HEK293 (cell line): ENCODE measurements around the gene EGFLAM.
"Not testable (repeated sequence)": the region's sequence is repeated elsewhere in the genome, so short reads cannot be mapped to it uniquely, and the experiment has no call there.

Experiments used
- WT1 ChIP-seq: fragments of 450-650 bp; formaldehyde crosslinking; IDR thresholded peaks from 2 replicates; pipeline ENCODE4 v1.5.1; 2016; ENCODE audit warnings: missing biosample characterization, missing genetic modification characterization
- ZNF174 ChIP-seq: fragments of 450-650 bp; formaldehyde crosslinking; IDR thresholded peaks from 2 replicates; pipeline ENCODE4 v1.5.0; 2017; ENCODE audit warnings: missing biosample characterization, mild to moderate bottlenecking, missing genetic modification characterization
- ZNF223 ChIP-seq: fragments of 450-650 bp; formaldehyde crosslinking; IDR thresholded peaks from 2 replicates; pipeline ENCODE4 v1.5.1; 2016; ENCODE audit warnings: missing biosample characterization, missing genetic modification characterization
- ZNF23 ChIP-seq: fragments of 450-650 bp; formaldehyde crosslinking; IDR thresholded peaks from 2 replicates; pipeline ENCODE4 v1.5.1; 2016; ENCODE audit warnings: missing biosample characterization, missing genetic modification characterization, borderline replicate concordance
- ZNF585B ChIP-seq: fragments of 450-650 bp; formaldehyde crosslinking; IDR thresholded peaks from 2 replicates; pipeline ENCODE4 v1.5.1; 2016; ENCODE audit warnings: missing biosample characterization, missing genetic modification characterization
- ZNF776 ChIP-seq: fragments of 450-650 bp; formaldehyde crosslinking; IDR thresholded peaks from 2 replicates; pipeline ENCODE4 v1.5.0; 2017; ENCODE audit warnings: missing biosample characterization, missing genetic modification characterization, borderline replicate concordance
- ZSCAN30 ChIP-seq: fragments of 450-650 bp; IDR thresholded peaks from 2 replicates; pipeline ENCODE4 v1.5.1; 2018; ENCODE audit warnings: missing biosample characterization, mild to moderate bottlenecking, missing genetic modification characterization, moderate library complexity
- TF ChIP-seq, protein P1 (sequence below): fragments of 450-650 bp; formaldehyde crosslinking; IDR thresholded peaks from 2 replicates; pipeline ENCODE4 v1.5.1; 2016; ENCODE audit warnings: missing biosample characterization, missing genetic modification characterization, borderline replicate concordance
- TF ChIP-seq, protein P2 (sequence below): fragments of 450-650 bp; formaldehyde crosslinking; IDR thresholded peaks from 2 replicates; pipeline ENCODE4 v1.5.1; 2016; ENCODE audit warnings: missing biosample characterization, missing genetic modification characterization
- TF ChIP-seq, protein P3 (sequence below): fragments of 450-650 bp; formaldehyde crosslinking; IDR thresholded peaks from 2 replicates; pipeline ENCODE4 v1.5.1; 2017; ENCODE audit warnings: missing biosample characterization, missing genetic modification characterization
- TF ChIP-seq, protein P4 (sequence below): fragments of 450-650 bp; formaldehyde crosslinking; IDR thresholded peaks from 2 replicates; pipeline ENCODE4 v1.5.1; 2016; ENCODE audit warnings: missing biosample characterization, missing genetic modification characterization
- TF ChIP-seq, protein P5 (sequence below): fragments of 450-650 bp; formaldehyde crosslinking; conservative IDR thresholded peaks from 2 replicates; pipeline ENCODE4 v1.5.1; 2016; ENCODE audit warnings: low read depth, missing biosample characterization, missing genetic modification characterization

DNA sequence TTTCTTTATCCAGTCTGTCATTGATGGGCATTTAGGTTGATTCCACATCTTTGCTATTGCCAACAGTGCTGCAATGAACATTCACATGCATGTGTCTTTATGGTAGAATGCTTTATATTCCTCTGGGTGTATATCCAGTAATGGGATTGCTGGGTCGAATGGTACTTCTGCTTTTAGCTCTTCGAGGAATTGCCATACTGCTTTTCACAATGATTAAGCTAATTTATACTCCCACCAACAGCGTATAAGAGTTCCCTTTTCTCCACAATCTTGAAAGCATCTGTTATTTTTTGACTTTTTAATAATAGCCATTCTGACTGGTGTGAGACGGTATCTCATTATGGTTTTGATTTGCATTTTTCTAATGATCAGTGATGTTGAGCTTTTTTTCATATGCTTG, 74.8 kb downstream of the EGFLAM start:
- TF ChIP-seq, protein P1, sequence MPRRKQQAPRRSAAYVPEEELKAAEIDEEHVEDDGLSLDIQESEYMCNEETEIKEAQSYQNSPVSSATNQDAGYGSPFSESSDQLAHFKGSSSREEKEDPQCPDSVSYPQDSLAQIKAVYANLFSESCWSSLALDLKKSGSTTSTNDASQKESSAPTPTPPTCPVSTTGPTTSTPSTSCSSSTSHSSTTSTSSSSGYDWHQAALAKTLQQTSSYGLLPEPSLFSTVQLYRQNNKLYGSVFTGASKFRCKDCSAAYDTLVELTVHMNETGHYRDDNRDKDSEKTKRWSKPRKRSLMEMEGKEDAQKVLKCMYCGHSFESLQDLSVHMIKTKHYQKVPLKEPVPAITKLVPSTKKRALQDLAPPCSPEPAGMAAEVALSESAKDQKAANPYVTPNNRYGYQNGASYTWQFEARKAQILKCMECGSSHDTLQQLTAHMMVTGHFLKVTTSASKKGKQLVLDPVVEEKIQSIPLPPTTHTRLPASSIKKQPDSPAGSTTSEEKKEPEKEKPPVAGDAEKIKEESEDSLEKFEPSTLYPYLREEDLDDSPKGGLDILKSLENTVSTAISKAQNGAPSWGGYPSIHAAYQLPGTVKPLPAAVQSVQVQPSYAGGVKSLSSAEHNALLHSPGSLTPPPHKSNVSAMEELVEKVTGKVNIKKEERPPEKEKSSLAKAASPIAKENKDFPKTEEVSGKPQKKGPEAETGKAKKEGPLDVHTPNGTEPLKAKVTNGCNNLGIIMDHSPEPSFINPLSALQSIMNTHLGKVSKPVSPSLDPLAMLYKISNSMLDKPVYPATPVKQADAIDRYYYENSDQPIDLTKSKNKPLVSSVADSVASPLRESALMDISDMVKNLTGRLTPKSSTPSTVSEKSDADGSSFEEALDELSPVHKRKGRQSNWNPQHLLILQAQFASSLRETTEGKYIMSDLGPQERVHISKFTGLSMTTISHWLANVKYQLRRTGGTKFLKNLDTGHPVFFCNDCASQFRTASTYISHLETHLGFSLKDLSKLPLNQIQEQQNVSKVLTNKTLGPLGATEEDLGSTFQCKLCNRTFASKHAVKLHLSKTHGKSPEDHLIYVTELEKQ (tag by site-specific recombination), result not testable (repeated sequence)
- TF ChIP-seq, protein P2, sequence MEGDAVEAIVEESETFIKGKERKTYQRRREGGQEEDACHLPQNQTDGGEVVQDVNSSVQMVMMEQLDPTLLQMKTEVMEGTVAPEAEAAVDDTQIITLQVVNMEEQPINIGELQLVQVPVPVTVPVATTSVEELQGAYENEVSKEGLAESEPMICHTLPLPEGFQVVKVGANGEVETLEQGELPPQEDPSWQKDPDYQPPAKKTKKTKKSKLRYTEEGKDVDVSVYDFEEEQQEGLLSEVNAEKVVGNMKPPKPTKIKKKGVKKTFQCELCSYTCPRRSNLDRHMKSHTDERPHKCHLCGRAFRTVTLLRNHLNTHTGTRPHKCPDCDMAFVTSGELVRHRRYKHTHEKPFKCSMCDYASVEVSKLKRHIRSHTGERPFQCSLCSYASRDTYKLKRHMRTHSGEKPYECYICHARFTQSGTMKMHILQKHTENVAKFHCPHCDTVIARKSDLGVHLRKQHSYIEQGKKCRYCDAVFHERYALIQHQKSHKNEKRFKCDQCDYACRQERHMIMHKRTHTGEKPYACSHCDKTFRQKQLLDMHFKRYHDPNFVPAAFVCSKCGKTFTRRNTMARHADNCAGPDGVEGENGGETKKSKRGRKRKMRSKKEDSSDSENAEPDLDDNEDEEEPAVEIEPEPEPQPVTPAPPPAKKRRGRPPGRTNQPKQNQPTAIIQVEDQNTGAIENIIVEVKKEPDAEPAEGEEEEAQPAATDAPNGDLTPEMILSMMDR (tag by site-specific recombination), result not testable (repeated sequence)
- TF ChIP-seq ZNF776 (tag by site-specific recombination); ZNF23 (tag by site-specific recombination); ZSCAN30 (tag by site-specific recombination); ZNF223 (tag by site-specific recombination); WT1 (tag by site-specific recombination); ZNF585B; ZNF174: not testable (repeated sequence)
- TF ChIP-seq, protein P3, sequence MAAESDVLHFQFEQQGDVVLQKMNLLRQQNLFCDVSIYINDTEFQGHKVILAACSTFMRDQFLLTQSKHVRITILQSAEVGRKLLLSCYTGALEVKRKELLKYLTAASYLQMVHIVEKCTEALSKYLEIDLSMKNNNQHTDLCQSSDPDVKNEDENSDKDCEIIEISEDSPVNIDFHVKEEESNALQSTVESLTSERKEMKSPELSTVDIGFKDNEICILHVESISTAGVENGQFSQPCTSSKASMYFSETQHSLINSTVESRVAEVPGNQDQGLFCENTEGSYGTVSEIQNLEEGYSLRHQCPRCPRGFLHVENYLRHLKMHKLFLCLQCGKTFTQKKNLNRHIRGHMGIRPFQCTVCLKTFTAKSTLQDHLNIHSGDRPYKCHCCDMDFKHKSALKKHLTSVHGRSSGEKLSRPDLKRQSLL (tag by site-specific recombination), result not testable (repeated sequence)
- TF ChIP-seq, protein P4, sequence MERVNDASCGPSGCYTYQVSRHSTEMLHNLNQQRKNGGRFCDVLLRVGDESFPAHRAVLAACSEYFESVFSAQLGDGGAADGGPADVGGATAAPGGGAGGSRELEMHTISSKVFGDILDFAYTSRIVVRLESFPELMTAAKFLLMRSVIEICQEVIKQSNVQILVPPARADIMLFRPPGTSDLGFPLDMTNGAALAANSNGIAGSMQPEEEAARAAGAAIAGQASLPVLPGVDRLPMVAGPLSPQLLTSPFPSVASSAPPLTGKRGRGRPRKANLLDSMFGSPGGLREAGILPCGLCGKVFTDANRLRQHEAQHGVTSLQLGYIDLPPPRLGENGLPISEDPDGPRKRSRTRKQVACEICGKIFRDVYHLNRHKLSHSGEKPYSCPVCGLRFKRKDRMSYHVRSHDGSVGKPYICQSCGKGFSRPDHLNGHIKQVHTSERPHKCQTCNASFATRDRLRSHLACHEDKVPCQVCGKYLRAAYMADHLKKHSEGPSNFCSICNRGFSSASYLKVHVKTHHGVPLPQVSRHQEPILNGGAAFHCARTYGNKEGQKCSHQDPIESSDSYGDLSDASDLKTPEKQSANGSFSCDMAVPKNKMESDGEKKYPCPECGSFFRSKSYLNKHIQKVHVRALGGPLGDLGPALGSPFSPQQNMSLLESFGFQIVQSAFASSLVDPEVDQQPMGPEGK (tag by site-specific recombination), result not testable (repeated sequence)
- TF ChIP-seq, protein P5, sequence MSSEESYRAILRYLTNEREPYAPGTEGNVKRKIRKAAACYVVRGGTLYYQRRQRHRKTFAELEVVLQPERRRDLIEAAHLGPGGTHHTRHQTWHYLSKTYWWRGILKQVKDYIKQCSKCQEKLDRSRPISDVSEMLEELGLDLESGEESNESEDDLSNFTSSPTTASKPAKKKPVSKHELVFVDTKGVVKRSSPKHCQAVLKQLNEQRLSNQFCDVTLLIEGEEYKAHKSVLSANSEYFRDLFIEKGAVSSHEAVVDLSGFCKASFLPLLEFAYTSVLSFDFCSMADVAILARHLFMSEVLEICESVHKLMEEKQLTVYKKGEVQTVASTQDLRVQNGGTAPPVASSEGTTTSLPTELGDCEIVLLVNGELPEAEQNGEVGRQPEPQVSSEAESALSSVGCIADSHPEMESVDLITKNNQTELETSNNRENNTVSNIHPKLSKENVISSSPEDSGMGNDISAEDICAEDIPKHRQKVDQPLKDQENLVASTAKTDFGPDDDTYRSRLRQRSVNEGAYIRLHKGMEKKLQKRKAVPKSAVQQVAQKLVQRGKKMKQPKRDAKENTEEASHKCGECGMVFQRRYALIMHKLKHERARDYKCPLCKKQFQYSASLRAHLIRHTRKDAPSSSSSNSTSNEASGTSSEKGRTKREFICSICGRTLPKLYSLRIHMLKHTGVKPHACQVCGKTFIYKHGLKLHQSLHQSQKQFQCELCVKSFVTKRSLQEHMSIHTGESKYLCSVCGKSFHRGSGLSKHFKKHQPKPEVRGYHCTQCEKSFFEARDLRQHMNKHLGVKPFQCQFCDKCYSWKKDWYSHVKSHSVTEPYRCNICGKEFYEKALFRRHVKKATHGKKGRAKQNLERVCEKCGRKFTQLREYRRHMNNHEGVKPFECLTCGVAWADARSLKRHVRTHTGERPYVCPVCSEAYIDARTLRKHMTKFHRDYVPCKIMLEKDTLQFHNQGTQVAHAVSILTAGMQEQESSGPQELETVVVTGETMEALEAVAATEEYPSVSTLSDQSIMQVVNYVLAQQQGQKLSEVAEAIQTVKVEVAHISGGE (tag by site-specific recombination), result not testable (repeated sequence)
